Memory B cell (primary cell): Measurements from ENCODE around the gene NPAP1.
"Not testable (repeated sequence)": the region's sequence is repeated elsewhere in the genome, so short reads cannot be mapped to it uniquely, and the experiment has no call there.

Source experiments
- ATAC-seq: fragments of 150-1000 bp; cut with Tn5 transposase; 2 replicates; pipeline ENCODE4 v1.10.0; 2021; ENCODE audit warnings: low read depth, mild to moderate bottlenecking, moderate library complexity
- DNase-seq, 2 donors: peaks; one replicate each; pipeline ENCODE4 v3.0.0; 2022; ENCODE audit warnings: low spot score in 2 of 2
- H3K27ac Mint-ChIP-seq: one replicate; pipeline ENCODE4 v1.8.0; 2022; ENCODE audit warnings: mild to moderate bottlenecking, moderate library complexity, mixed read lengths
- H3K27me3 Mint-ChIP-seq: one replicate; pipeline ENCODE4 v1.8.0; 2022; ENCODE audit warnings: mixed read lengths
- H3K36me3 Mint-ChIP-seq: one replicate; pipeline ENCODE4 v1.8.0; 2022; ENCODE audit warnings: mild to moderate bottlenecking, mixed read lengths
- H3K4me1 Mint-ChIP-seq: one replicate; pipeline ENCODE4 v1.8.0; 2022; ENCODE audit warnings: mixed read lengths
- H3K4me3 Mint-ChIP-seq: one replicate; pipeline ENCODE4 v1.8.0; 2022; ENCODE audit warnings: mild to moderate bottlenecking, moderate library complexity, mixed read lengths
- H3K9me3 Mint-ChIP-seq: one replicate; pipeline ENCODE4 v1.8.0; 2022; ENCODE audit warnings: mixed read lengths

Gene NPAP1, protein sequence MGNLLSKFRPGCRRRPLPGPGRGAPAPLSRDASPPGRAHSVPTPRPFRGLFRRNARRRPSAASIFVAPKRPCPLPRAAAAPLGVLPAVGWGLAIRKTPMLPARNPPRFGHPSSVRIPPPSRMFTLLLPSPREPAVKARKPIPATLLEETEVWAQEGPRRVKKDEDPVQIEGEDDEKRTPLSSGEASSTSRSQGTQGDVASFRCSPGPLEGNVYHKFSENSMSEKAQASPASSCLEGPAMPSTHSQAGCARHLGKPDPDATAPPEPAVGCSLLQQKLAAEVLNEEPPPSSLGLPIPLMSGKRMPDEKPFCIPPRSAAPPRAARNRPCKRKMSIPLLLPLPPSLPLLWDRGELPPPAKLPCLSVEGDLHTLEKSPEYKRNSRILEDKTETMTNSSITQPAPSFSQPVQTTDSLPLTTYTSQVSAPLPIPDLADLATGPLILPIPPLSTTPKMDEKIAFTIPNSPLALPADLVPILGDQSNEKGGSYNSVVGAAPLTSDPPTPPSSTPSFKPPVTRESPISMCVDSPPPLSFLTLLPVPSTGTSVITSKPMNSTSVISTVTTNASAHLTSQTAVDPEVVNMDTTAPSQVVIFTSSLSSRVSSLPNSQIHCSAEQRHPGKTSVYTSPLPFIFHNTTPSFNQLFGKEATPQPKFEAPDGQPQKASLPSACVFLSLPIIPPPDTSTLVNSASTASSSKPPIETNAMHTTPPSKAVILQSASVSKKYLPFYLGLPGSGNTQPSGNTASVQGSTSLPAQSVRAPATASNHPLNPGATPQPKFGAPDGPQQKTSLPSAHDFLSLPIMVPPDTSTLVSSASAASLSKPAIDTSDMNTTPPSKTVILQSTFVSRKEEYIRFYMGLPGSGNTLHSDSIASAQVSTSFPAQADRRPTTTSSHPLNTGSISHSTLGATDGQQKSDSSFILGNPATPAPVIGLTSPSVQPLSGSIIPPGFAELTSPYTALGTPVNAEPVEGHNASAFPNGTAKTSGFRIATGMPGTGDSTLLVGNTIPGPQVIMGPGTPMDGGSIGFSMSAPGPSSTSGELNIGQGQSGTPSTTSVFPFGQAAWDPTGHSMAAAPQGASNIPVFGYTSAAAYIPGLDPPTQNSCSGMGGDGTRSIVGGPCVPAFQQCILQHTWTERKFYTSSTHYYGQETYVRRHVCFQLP

DNA sequence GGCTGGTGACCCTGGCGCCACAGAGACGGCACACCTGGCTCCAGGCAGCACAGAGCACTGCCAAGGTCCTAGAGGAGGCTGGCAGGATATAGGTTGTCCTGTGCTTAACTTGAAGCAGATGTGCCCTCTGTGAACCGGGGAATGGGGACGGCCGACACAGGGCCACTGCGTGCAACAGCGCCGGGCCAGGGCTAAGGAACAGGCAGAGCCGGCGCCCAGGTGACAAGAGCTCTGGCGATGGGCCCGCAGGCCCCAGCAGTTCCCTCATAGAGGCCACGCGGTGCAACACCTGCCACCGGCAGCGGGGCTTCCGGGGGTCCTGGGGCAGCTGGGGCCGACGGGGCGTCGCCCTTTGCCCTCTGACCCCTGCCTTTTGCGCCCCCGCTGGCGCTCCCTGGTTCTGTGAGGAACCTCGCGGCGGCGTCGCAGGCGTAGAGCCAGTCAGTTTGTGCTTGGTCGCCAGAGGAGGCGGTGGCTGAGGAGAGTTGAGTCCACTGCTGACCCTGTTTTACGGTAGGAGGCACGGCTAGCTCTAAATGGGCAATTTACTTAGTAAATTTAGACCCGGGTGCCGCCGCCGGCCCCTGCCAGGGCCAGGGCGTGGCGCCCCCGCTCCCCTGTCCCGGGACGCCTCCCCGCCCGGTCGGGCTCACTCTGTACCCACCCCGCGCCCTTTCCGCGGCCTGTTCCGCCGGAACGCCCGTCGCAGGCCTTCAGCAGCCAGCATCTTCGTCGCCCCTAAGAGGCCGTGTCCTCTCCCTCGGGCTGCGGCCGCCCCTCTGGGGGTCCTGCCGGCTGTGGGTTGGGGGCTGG, at the start of gene NPAP1:
Gene NPAP1 (plus strand): TSS at position 444 of the 813 bp plus-strand sequence. CDS start 93 bp downstream, at position 537.
- Mint-ChIP-seq H3K36me3 (no peaks in the 10 kb centered on the region), H3K27me3 (no peaks in the 10 kb centered on the region), H3K27ac (no peak within 1 kb of the TSS), H3K9me3 (peaks cover 2% of the 10 kb centered on the region), H3K4me1 (no peaks in the 10 kb centered on the region), H3K4me3 (no peak within 1 kb of the TSS)
- DNase-seq = no peak
- no peak for ATAC-seq

DNA sequence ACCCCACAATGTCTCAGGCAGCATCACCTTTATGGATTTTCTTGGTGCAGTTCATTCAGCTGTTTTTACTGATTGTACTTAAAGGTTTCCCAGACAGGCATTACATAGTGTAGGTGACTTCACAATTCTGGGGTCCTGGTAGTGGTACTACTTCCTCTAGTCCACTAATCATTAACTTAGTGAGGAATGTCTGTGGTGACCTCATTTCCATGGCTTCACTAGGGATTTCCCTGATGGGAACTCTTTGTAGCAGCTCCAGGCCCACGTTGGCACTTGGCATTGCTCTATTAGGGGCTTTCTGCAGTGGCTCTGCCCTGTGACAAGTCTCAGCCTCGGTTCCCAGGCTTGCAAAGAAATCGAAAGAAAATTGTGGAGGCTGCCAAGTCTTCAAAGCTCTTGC, 48.1 kb upstream of the NPAP1 start:
- no peaks in the 10 kb centered on the region for H3K27me3 Mint-ChIP-seq
- no peak overlapping the region for H3K27ac Mint-ChIP-seq
- peaks cover 12% of the 10 kb centered on the region for H3K9me3 Mint-ChIP-seq

DNA sequence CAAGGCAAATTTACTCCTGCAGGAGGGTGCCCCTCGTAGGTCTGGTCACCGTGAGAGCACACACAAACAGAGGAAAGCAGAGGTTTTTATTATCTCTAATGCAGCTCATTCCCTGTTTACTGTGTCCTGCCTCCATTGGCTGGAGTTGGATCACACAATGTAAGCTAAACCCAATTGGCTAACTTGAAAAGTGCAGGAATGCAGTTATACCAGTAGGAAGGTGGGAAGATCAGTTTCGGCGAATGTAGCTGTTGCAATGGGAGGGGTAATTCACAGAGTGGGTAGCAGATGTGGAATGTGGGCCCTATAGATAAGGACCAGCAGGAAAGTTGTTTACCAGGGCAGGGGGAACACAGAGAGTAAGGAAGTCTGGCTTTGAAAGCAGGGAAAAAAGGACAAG, 42.5 kb upstream of the NPAP1 start:
- ATAC-seq (no peak), DNase-seq (no peak)
- Mint-ChIP-seq H3K9me3 (peaks cover 16% of the 10 kb centered on the region), H3K27me3 (no peaks in the 10 kb centered on the region), H3K4me3 (no peak overlapping the region), H3K27ac (no peak overlapping the region), H3K36me3 (no peaks in the 10 kb centered on the region), H3K4me1 (no peaks in the 10 kb centered on the region)

More for the DNA sequence above, 48.1 kb upstream of the NPAP1 start:
- H3K36me3 Mint-ChIP-seq = no peaks in the 10 kb centered on the region
- H3K4me3 Mint-ChIP-seq = no peak overlapping the region
- DNase-seq = no peak
- no peaks in the 10 kb centered on the region for H3K4me1 Mint-ChIP-seq
- ATAC-seq = no peak

DNA sequence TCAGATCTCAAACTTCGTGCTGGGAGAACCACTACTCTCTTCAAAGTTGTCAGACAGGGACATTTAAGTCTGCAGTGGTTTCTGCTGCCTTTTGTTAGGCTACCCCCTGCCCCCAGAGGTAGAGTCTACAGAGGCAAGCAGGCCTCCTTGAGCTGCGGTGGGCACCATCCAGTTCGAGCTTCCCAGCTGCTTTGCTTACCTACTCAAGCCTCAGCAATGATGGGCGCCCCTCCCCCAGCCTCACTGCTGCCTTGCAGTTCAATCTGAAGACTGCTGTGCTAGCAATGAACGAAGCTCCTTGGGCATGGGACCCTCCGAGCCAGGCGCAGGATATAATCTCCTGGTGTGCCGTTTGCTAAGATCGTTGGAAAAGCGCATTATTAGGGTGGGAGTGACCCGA, 36.2 kb upstream of the NPAP1 start:
- H3K27ac Mint-ChIP-seq = not testable (repeated sequence)

DNA sequence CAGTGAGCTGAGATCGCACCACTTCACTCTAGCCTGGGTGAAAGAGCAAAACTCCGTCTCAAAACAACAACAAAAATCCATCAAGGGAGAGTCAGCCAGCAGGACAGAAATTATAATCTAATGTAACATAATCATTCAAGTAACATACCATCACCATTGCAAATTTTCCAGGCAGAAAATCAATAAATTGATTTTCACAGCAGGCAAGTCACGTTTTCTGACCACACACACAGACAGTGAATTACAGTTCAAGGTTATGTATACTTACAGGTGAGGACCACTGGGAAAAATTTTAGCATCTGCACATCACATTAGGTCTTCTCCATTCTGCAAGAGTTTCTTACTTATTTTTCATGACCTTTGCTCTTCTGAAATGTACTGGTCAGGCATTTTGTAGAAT, 29.9 kb upstream of the NPAP1 start:
- Mint-ChIP-seq H3K4me1 (no peaks in the 10 kb centered on the region), H3K27ac (no peak overlapping the region), H3K9me3 (peaks cover 11% of the 10 kb centered on the region), H3K4me3 (no peak overlapping the region), H3K27me3 (no peaks in the 10 kb centered on the region), H3K36me3 (no peaks in the 10 kb centered on the region)
- no peak for DNase-seq
- ATAC-seq = no peak

More for the DNA sequence above, 36.2 kb upstream of the NPAP1 start:
- H3K36me3 Mint-ChIP-seq, DNase-seq, H3K27me3 Mint-ChIP-seq, ATAC-seq, H3K4me3 Mint-ChIP-seq, H3K4me1 Mint-ChIP-seq: not testable (repeated sequence)
- H3K9me3 Mint-ChIP-seq = peaks cover 13% of the 10 kb centered on the region

DNA sequence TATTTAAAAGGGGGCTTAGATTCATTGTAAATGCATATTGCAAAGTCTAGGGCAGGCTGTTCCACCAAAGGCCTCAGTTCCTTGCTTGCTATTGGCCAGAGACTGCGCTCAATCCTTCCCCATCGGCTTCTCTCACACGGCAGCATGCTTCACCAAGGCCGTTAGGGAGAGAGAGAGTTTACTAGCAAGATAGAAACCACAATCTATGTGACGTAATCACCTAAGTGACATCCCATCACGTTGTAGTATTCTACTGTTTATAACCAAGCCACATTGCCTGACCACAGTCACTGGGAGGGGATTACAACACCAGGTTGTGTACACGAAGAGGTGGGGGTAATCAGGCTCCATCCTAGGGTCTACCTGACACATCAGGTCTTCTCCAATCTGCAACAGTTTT, 16.0 kb upstream of the NPAP1 start:
- Mint-ChIP-seq H3K4me1 (no peaks in the 10 kb centered on the region), H3K27me3 (no peaks in the 10 kb centered on the region), H3K9me3 (peaks cover 13% of the 10 kb centered on the region), H3K4me3 (no peak overlapping the region), H3K36me3 (no peaks in the 10 kb centered on the region), H3K27ac (no peak overlapping the region)
- DNase-seq (no peak), ATAC-seq (no peak)

DNA sequence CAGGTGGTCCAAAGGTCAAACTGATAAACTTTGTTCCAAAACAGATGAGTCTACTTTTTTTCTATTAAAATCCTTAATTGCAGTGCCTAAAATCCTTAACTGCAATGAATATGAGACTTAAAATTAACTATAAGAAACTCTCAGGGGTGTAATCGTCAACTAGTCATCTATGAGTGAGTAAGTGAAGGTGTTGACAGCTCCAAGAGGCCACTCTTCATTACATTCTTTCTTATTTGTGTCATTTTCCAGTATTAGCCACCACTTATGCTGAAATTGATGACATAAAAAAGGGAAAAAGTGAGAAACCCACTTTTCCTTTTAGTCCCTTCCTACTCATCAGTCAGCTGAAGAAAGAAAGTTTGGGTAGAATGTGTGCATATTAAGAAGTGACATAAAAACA, 12.6 kb upstream of the NPAP1 start:
- Mint-ChIP-seq H3K27me3 (no peaks in the 10 kb centered on the region), H3K4me3 (no peak overlapping the region)

DNA sequence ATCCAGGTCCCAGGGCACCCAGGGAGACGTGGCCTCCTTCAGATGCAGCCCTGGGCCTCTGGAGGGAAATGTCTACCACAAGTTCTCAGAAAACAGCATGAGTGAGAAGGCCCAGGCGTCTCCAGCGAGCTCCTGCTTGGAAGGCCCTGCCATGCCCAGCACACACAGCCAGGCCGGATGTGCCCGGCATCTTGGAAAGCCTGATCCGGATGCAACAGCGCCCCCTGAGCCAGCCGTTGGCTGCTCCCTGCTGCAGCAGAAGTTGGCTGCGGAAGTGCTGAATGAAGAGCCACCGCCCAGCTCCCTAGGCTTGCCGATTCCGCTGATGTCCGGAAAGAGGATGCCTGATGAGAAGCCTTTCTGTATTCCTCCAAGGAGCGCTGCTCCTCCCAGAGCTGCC, 856 bp downstream of the NPAP1 start:
- H3K27me3 Mint-ChIP-seq = no peaks in the 10 kb centered on the region
- no peak for DNase-seq
- no peaks in the 10 kb centered on the region for H3K36me3 Mint-ChIP-seq
- peaks cover 2% of the 10 kb centered on the region for H3K9me3 Mint-ChIP-seq
- no peak overlapping the region for H3K4me3 Mint-ChIP-seq
- H3K4me1 Mint-ChIP-seq = no peaks in the 10 kb centered on the region
- ATAC-seq = no peak
- H3K27ac Mint-ChIP-seq = no peak overlapping the region

More for the DNA sequence above, 12.6 kb upstream of the NPAP1 start:
- Mint-ChIP-seq H3K9me3 (peaks cover 9% of the 10 kb centered on the region), H3K4me1 (no peaks in the 10 kb centered on the region), H3K36me3 (no peaks in the 10 kb centered on the region), H3K27ac (no peak overlapping the region)
- ATAC-seq = no peak
- DNase-seq = no peak

DNA sequence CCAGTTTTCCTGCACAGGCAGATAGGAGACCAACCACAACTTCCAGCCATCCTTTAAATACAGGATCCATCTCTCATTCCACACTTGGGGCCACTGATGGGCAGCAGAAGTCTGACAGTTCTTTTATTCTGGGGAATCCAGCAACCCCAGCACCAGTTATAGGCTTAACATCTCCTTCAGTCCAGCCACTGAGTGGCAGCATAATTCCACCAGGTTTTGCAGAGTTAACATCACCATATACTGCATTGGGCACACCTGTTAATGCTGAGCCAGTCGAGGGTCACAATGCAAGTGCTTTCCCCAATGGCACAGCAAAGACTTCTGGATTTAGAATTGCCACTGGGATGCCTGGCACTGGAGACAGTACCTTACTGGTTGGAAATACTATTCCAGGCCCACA, 2.9 kb downstream of the NPAP1 start:
- Mint-ChIP-seq H3K36me3 (no peaks in the 10 kb centered on the region), H3K4me3 (no peak overlapping the region), H3K27me3 (no peaks in the 10 kb centered on the region), H3K27ac (no peak overlapping the region), H3K4me1 (no peaks in the 10 kb centered on the region), H3K9me3 (peaks cover 2% of the 10 kb centered on the region)
- ATAC-seq = no peak
- DNase-seq = no peak

DNA sequence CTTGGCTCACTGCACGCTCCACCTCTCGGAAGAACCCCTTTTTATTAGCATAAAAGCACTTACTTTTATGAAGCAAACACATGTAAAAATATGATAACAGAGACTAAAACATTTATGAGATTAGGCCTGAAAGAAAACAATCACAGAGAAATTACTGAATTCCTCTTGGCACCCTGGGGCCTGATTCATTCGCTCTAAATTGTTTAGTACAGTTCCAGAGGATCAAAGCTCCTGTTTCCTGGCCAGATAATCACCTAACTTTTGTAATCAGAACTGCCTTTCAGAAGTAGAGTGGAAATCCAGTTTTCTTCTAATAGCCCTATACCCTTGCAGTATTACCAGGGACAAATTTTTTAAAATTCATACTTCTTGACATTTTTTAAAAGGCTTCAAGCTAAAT, 6.4 kb downstream of the NPAP1 start:
- ATAC-seq = no peak
- Mint-ChIP-seq H3K27ac (no peak overlapping the region), H3K27me3 (no peaks in the 10 kb centered on the region), H3K4me1 (no peaks in the 10 kb centered on the region), H3K36me3 (no peaks in the 10 kb centered on the region), H3K4me3 (no peak overlapping the region), H3K9me3 (peaks cover 9% of the 10 kb centered on the region)
- no peak for DNase-seq

DNA sequence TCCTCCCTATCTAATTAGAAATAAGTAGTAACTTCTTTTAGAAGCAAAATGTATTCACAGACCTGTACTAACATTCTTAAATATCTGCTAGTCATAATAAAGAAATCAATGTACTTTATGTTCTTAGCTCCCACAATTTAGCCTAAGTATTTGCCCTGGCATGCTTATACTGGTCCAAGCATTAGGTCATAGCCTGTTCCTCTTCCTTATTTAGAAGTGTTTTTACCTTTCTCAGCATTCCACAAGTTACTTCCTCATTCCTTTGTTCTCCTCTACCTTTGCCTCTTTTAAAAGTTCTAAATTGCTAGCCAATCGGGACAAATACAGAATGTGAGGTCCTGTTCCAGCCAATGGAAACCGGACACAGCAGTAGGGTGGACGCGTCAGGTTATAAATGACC, 7.3 kb downstream of the NPAP1 start:
- H3K4me1 Mint-ChIP-seq, DNase-seq, H3K27ac Mint-ChIP-seq, H3K4me3 Mint-ChIP-seq, H3K9me3 Mint-ChIP-seq, ATAC-seq, H3K27me3 Mint-ChIP-seq, H3K36me3 Mint-ChIP-seq: not testable (repeated sequence)

DNA sequence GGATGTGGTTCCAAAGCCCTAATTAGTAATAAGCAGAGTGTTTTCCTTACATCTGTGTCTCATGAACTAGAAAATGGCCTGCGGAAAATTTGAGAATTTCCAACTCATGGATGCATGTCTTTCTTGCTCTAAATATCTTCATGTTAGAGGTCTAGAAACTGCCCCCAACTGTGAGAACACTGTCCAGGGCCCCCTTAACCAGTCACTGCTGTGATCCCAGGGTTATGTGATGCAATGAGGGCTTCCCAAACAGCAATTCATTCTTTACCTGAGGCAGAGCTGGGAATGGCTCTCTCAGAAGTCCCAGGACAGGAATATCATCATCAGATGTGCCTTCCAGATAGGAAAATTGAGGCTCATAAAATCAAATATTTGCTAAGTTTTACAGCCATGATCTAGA, 8.2 kb downstream of the NPAP1 start:
- Mint-ChIP-seq H3K36me3 (no peaks in the 10 kb centered on the region), H3K4me3 (no peak overlapping the region), H3K27ac (no peak overlapping the region)

DNA sequence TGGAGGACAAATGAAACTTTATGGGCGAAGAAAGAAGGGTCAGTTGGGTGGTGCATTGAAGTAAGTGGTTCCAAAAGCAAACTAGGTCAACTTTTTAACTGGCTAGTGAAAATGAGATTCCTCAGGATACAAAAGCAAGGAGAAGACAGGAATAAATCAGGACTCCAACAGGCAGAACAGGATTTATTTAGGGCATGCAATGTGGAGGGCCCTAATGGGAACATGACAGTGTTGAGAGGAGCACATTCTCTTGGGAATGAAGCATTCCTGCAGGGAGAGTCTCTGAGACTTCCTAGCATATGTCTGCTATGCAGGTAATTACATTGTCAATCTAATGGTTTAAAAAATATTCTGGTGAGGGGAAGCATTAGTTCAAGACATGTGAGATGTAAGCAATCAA, 8.7 kb downstream of the NPAP1 start:
- Mint-ChIP-seq H3K36me3 (no peaks in the 10 kb centered on the region), H3K27ac (no peak overlapping the region), H3K4me1 (no peaks in the 10 kb centered on the region), H3K9me3 (peaks cover 7% of the 10 kb centered on the region), H3K27me3 (no peaks in the 10 kb centered on the region), H3K4me3 (no peak overlapping the region)
- no peak for ATAC-seq
- DNase-seq = no peak

More for the DNA sequence above, 8.2 kb downstream of the NPAP1 start:
- Mint-ChIP-seq H3K27me3 (no peaks in the 10 kb centered on the region), H3K9me3 (peaks cover 7% of the 10 kb centered on the region), H3K4me1 (no peaks in the 10 kb centered on the region)
- no peak for ATAC-seq
- DNase-seq = no peak
